Tibial nerve (tissue), 3 donors: ENCODE measurements around the gene POLA1.

Source experiments
- POLR2A ChIP-seq, 2 donors: fragments of 450-650 bp; IDR thresholded peaks; one replicate each; pipeline ENCODE4 v1.6.1; 2017; ENCODE audit warnings: antibody characterized with exemption in 2 of 2, mild to moderate bottlenecking in 2 of 2, moderate library complexity in 2 of 2
- TF ChIP-seq, protein P1 (sequence below), 5 experiments: fragments of 200-600 bp in 3 of 5; fragments of 450-650 bp in 2 of 5; sonication (generic) in 3 of 5; IDR thresholded peaks; one replicate each; pipeline ENCODE4 v1.5.1; 2016 to 2019; ENCODE audit warnings: antibody characterized with exemption in 5 of 5, mild to moderate bottlenecking in 3 of 5, moderate library complexity in 2 of 5

DNA sequence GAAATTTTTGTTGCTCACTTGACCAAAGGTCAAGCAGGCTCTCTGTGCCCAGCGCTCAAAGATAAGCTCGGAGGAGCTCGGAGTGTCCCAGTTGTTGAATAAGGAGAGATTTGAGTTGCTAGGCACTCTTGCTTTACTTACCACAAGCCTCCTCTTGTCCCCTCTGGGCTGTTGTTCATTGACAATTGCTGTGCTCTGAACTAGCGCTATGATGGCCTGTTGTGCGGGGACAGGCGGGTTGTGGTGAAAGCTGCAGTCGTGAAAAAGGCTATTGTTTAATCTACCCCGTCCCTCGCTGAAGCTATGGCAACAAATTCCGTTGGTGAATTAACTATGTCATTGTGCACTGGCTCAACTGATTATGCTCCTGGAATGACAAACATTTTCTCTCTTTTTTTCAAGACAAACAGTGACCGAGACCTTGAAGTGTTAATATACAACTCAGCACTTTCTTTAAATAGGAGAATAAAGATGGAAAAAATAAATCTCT is 21.0 kb upstream of the POLA1 start:
- TF ChIP-seq, protein P1, sequence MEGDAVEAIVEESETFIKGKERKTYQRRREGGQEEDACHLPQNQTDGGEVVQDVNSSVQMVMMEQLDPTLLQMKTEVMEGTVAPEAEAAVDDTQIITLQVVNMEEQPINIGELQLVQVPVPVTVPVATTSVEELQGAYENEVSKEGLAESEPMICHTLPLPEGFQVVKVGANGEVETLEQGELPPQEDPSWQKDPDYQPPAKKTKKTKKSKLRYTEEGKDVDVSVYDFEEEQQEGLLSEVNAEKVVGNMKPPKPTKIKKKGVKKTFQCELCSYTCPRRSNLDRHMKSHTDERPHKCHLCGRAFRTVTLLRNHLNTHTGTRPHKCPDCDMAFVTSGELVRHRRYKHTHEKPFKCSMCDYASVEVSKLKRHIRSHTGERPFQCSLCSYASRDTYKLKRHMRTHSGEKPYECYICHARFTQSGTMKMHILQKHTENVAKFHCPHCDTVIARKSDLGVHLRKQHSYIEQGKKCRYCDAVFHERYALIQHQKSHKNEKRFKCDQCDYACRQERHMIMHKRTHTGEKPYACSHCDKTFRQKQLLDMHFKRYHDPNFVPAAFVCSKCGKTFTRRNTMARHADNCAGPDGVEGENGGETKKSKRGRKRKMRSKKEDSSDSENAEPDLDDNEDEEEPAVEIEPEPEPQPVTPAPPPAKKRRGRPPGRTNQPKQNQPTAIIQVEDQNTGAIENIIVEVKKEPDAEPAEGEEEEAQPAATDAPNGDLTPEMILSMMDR (IDR thresholded peaks at IDR 0.05): no peak
- TF ChIP-seq POLR2A (IDR thresholded peaks at IDR 0.05): no peak
